Measurements from ENCODE around the gene BEGAIN.

Gene BEGAIN

GRCh38 chr14:100561005-100561404 lies 26.2 kb downstream of the BEGAIN start:
- Histone ChIP-seq H3K9me3 (ENCODE audit: insufficient read depth, low read length, severe bottlenecking) (no peaks in the 10 kb centered on the region), H3K27me3 (ENCODE audit: insufficient read depth, low read length, poor library complexity) (no peaks in the 10 kb centered on the region), H3K79me2 (ENCODE audit: insufficient read depth, low read length) (no peaks in the 10 kb centered on the region), H2AFZ (ENCODE audit: low read depth, low read length) (no peak overlapping the region), H3K4me2 (ENCODE audit: insufficient read depth, low read length) (no peak overlapping the region), H3K4me1 (ENCODE audit: insufficient read depth, low read length) (no peaks in the 10 kb centered on the region), H4K20me1 (ENCODE audit: insufficient read depth, low read length) (peaks cover 1% of the 10 kb centered on the region; the same call in 1 of the 2 replicates), H3K9ac (ENCODE audit: low read depth, low read length) (no peak overlapping the region), H3K36me3 (ENCODE audit: insufficient read depth, low read length) (no peaks in the 10 kb centered on the region), H3K4me3 (ENCODE audit: low read depth in 1 of 2, low read length in 2 of 2) (no peak overlapping the region), H3K27ac (ENCODE audit: low read length) (no peak overlapping the region)
- TF ChIP-seq EZH2 (IDR thresholded peaks at IDR 0.05; ENCODE audit: borderline replicate concordance, low read depth, low read length, severe bottlenecking) (no peak), CTCF (IDR thresholded peaks at IDR 0.05; ENCODE audit: borderline replicate concordance, extremely low read depth, low read length, poor library complexity, severe bottlenecking) (no peak)
- no peak for DNase-seq
- no peak; the same call in 2 of the 3 replicates for ATAC-seq (ENCODE audit: insufficient read depth, low read depth)

GRCh38 chr14:100560471-100560870 lies 26.7 kb downstream of the BEGAIN start:
- Histone ChIP-seq H3K4me2 (ENCODE audit: insufficient read depth, low read length) (no peak overlapping the region), H3K27ac (ENCODE audit: low read length) (no peak overlapping the region), H3K36me3 (ENCODE audit: insufficient read depth, low read length) (no peaks in the 10 kb centered on the region), H3K4me1 (ENCODE audit: insufficient read depth, low read length) (no peaks in the 10 kb centered on the region), H3K27me3 (ENCODE audit: insufficient read depth, low read length, poor library complexity) (no peaks in the 10 kb centered on the region), H3K9me3 (ENCODE audit: insufficient read depth, low read length, severe bottlenecking) (no peaks in the 10 kb centered on the region), H2AFZ (ENCODE audit: low read depth, low read length) (no peak overlapping the region), H4K20me1 (ENCODE audit: insufficient read depth, low read length) (no peaks in the 10 kb centered on the region), H3K9ac (ENCODE audit: low read depth, low read length) (no peak overlapping the region), H3K4me3 (ENCODE audit: low read depth in 1 of 2, low read length in 2 of 2) (no peak overlapping the region), H3K79me2 (ENCODE audit: insufficient read depth, low read length) (no peaks in the 10 kb centered on the region)
- TF ChIP-seq EZH2 (IDR thresholded peaks at IDR 0.05; ENCODE audit: borderline replicate concordance, low read depth, low read length, severe bottlenecking) (no peak), CTCF (IDR thresholded peaks at IDR 0.05; ENCODE audit: borderline replicate concordance, extremely low read depth, low read length, poor library complexity, severe bottlenecking) (no peak)
- ATAC-seq (ENCODE audit: insufficient read depth, low read depth) (no peak), DNase-seq (no peak)

- H3K9me3 ChIP-seq (ENCODE audit: insufficient read depth, low read length, severe bottlenecking) = no peaks in the 10 kb centered on the region
- no peak overlapping the region for H3K4me3 ChIP-seq (ENCODE audit: low read depth in 1 of 2, low read length in 2 of 2)
- H2AFZ ChIP-seq (ENCODE audit: low read depth, low read length) = no peak overlapping the region
- H3K4me1 ChIP-seq (ENCODE audit: insufficient read depth, low read length) = no peaks in the 10 kb centered on the region
- ATAC-seq (ENCODE audit: insufficient read depth, low read depth) (no peak), DNase-seq (no peak)
- no peak overlapping the region for H3K4me2 ChIP-seq (ENCODE audit: insufficient read depth, low read length)
- no peak overlapping the region for H3K9ac ChIP-seq (ENCODE audit: low read depth, low read length)
- H4K20me1 ChIP-seq (ENCODE audit: insufficient read depth, low read length) = no peaks in the 10 kb centered on the region
- no peaks in the 10 kb centered on the region for H3K27me3 ChIP-seq (ENCODE audit: insufficient read depth, low read length, poor library complexity)
- TF ChIP-seq CTCF (IDR thresholded peaks at IDR 0.05; ENCODE audit: borderline replicate concordance, extremely low read depth, low read length, poor library complexity, severe bottlenecking) = no peak
- no peak for TF ChIP-seq EZH2 (IDR thresholded peaks at IDR 0.05; ENCODE audit: borderline replicate concordance, low read depth, low read length, severe bottlenecking)
- no peaks in the 10 kb centered on the region for H3K79me2 ChIP-seq (ENCODE audit: insufficient read depth, low read length)
- H3K36me3 ChIP-seq (ENCODE audit: insufficient read depth, low read length) = no peaks in the 10 kb centered on the region
- no peak overlapping the region for H3K27ac ChIP-seq (ENCODE audit: low read length)
These were observed 27.8 kb downstream of the BEGAIN start for GRCh38 chr14:100559455-100559854.

- Histone ChIP-seq H4K20me1 (ENCODE audit: insufficient read depth, low read length) (no peaks in the 10 kb centered on the region), H3K9me3 (ENCODE audit: insufficient read depth, low read length, severe bottlenecking) (no peaks in the 10 kb centered on the region), H3K36me3 (ENCODE audit: insufficient read depth, low read length) (no peaks in the 10 kb centered on the region), H3K4me3 (ENCODE audit: low read depth in 1 of 2, low read length in 2 of 2) (no peak overlapping the region), H3K27me3 (ENCODE audit: insufficient read depth, low read length, poor library complexity) (no peaks in the 10 kb centered on the region), H2AFZ (ENCODE audit: low read depth, low read length) (no peak overlapping the region), H3K27ac (ENCODE audit: low read length) (no peak overlapping the region), H3K79me2 (ENCODE audit: insufficient read depth, low read length) (no peaks in the 10 kb centered on the region), H3K4me2 (ENCODE audit: insufficient read depth, low read length) (no peak overlapping the region), H3K4me1 (ENCODE audit: insufficient read depth, low read length) (no peaks in the 10 kb centered on the region), H3K9ac (ENCODE audit: low read depth, low read length) (no peak overlapping the region)
- ATAC-seq (ENCODE audit: insufficient read depth, low read depth) = no peak
- no peak for TF ChIP-seq CTCF (IDR thresholded peaks at IDR 0.05; ENCODE audit: borderline replicate concordance, extremely low read depth, low read length, poor library complexity, severe bottlenecking)
- TF ChIP-seq EZH2 (IDR thresholded peaks at IDR 0.05; ENCODE audit: borderline replicate concordance, low read depth, low read length, severe bottlenecking) = no peak
- DNase-seq = no peak
These were observed 28.3 kb downstream of the BEGAIN start for GRCh38 chr14:100558966-100559365.

Measured in DND-41 (cell line).